Trophoblast cell (in vitro differentiated cells and primary cell): ENCODE data around the gene ACTR1A.
A peak's percentile ranks its signal among the peaks of the same experiment; 100 is the strongest.

Experiments used
- DNase-seq, 2 donors: peaks; one replicate each; pipeline ENCODE4 v3.0.0-alpha.2; 2016
- H2AFZ ChIP-seq: 2 replicates; pipeline ENCODE4 v1.6.1; 2013; ENCODE audit warnings: low read length, moderate library complexity, mild to moderate bottlenecking; ENCODE audit not compliant: insufficient read depth, poor library complexity
- H2AK5ac ChIP-seq: 2 replicates; pipeline ENCODE4 v1.6.1; 2013; ENCODE audit warnings: mild to moderate bottlenecking, low read length
- H2BK120ac ChIP-seq: 2 replicates; pipeline ENCODE4 v1.6.1; 2013; ENCODE audit warnings: low read length, mild to moderate bottlenecking, moderate library complexity; ENCODE audit not compliant: insufficient read depth, poor library complexity
- H2BK12ac ChIP-seq: 2 replicates; pipeline ENCODE4 v1.6.1; 2013; ENCODE audit warnings: mild to moderate bottlenecking, low read length, moderate library complexity
- H2BK5ac ChIP-seq: 2 replicates; pipeline ENCODE4 v1.6.1; 2013; ENCODE audit warnings: low read length, low read depth, moderate library complexity, mild to moderate bottlenecking; ENCODE audit not compliant: poor library complexity
- H3K14ac ChIP-seq: 2 replicates; pipeline ENCODE4 v1.6.1; 2013; ENCODE audit warnings: mild to moderate bottlenecking, low read length
- H3K18ac ChIP-seq: 2 replicates; pipeline ENCODE4 v1.6.1; 2013; ENCODE audit warnings: mild to moderate bottlenecking, low read length
- H3K23ac ChIP-seq: 2 replicates; pipeline ENCODE4 v1.6.1; 2013; ENCODE audit warnings: low read length
- H3K27ac ChIP-seq: 2 replicates; pipeline ENCODE4 v1.5.1; 2013; ENCODE audit warnings: low read depth, mild to moderate bottlenecking, inconsistent platforms, low read length, moderate library complexity
- H3K27me3 ChIP-seq: 2 replicates; pipeline ENCODE4 v1.6.1; 2013; ENCODE audit warnings: inconsistent platforms, mild to moderate bottlenecking, low read length, moderate library complexity; ENCODE audit not compliant: insufficient read depth
- H3K36me3 ChIP-seq, 2 experiments: 1 replicate in 1 of 2; 2 replicates in 1 of 2; pipeline ENCODE4 v1.6.1; 2013; ENCODE audit warnings: low read length in 2 of 2, mild to moderate bottlenecking in 2 of 2, moderate library complexity in 1 of 2; ENCODE audit not compliant: insufficient read depth in 2 of 2, control insufficient read depth in 1 of 2
- H3K4ac ChIP-seq: 2 replicates; pipeline ENCODE4 v1.6.1; 2013; ENCODE audit warnings: low read depth, mild to moderate bottlenecking, low read length, moderate library complexity
- H3K4me1 ChIP-seq, 2 experiments: 1 replicate in 1 of 2; 2 replicates in 1 of 2; pipeline ENCODE4 v1.6.1; 2013; ENCODE audit warnings: low read length in 2 of 2, mild to moderate bottlenecking in 2 of 2, moderate library complexity in 1 of 2; ENCODE audit not compliant: insufficient read depth in 2 of 2, control insufficient read depth in 1 of 2
- H3K4me2 ChIP-seq: 2 replicates; pipeline ENCODE4 v1.6.1; 2013; ENCODE audit warnings: inconsistent platforms, mild to moderate bottlenecking, low read length, moderate library complexity
- H3K4me3 ChIP-seq: 2 replicates; pipeline ENCODE4 v1.5.1; 2013; ENCODE audit warnings: mild to moderate bottlenecking, low read depth, low read length, inconsistent platforms
- H3K79me1 ChIP-seq: one replicate; pipeline ENCODE4 v1.6.1; 2013; ENCODE audit warnings: low read length
- H3K79me2 ChIP-seq: 2 replicates; pipeline ENCODE4 v1.6.1; 2013; ENCODE audit warnings: low read length, mild to moderate bottlenecking; ENCODE audit not compliant: control insufficient read depth, insufficient read depth, poor library complexity
- H3K9ac ChIP-seq: 2 replicates; pipeline ENCODE4 v1.6.1; 2013; ENCODE audit warnings: mild to moderate bottlenecking, low read length
- H3K9me3 ChIP-seq: 2 replicates; pipeline ENCODE4 v1.6.1; 2013; ENCODE audit warnings: low read depth, mild to moderate bottlenecking, control low read depth, inconsistent platforms, low read length; ENCODE audit not compliant: insufficient read depth
- H4K12ac ChIP-seq: 2 replicates; pipeline ENCODE4 v1.6.1; 2013; ENCODE audit warnings: low read depth, mild to moderate bottlenecking, low read length, moderate library complexity
- H4K8ac ChIP-seq: 2 replicates; pipeline ENCODE4 v1.6.1; 2013; ENCODE audit warnings: low read depth, mild to moderate bottlenecking, low read length, moderate library complexity
- H4K91ac ChIP-seq: one replicate; pipeline ENCODE4 v1.6.1; 2013; ENCODE audit warnings: low read depth, mild to moderate bottlenecking, low read length, moderate library complexity
- WGBS: extraction: QIAGEN DNeasy Blood & Tissue Kit; methylation state at CpG from one replicate; pipeline ENCODE4 v1.1.7; 2013; ENCODE audit warnings: missing lambda C conversion rate; ENCODE audit not compliant: insufficient read length, insufficient coverage; ENCODE audit errors: extremely low coverage; 5-methylcytosine and 5-hydroxymethylcytosine counted together

Gene ACTR1A

GRCh38 chr10:102453502-102453901, 49.0 kb downstream of the ACTR1A start:
- H3K23ac ChIP-seq: no peak overlapping the region
- peaks cover 9 to 16% of the 10 kb centered on the region in 2 experiments for H3K4me1 ChIP-seq
- H2BK12ac ChIP-seq: no peak overlapping the region
- H2BK5ac ChIP-seq: peak overlapping the region; percentile 32
- no peak overlapping the region for H3K4me3 ChIP-seq
- peak overlapping the region; percentile 23 for H3K27ac ChIP-seq
- no peak overlapping the region for H4K91ac ChIP-seq
- H3K79me2 ChIP-seq: peaks cover 11% of the 10 kb centered on the region
- peaks cover 5 to 6% of the 10 kb centered on the region in 2 experiments for H3K36me3 ChIP-seq
- no peak overlapping the region for H3K4ac ChIP-seq
- peak; percentile 60 to 71 for DNase-seq
- no peak overlapping the region for H3K9ac ChIP-seq
- H3K79me1 ChIP-seq: peaks cover 26% of the 10 kb centered on the region
- no peak overlapping the region for H2AK5ac ChIP-seq
- no peak overlapping the region for H4K8ac ChIP-seq
- no peaks in the 10 kb centered on the region for H3K27me3 ChIP-seq
- no peak overlapping the region for H3K4me2 ChIP-seq
- no peak overlapping the region for H4K12ac ChIP-seq
- H3K14ac ChIP-seq: no peak overlapping the region
- no peak overlapping the region for H2BK120ac ChIP-seq
- H3K9me3 ChIP-seq: no peaks in the 10 kb centered on the region
- no peak overlapping the region for H3K18ac ChIP-seq
- H2AFZ ChIP-seq: no peak overlapping the region
- no CpG with 5 or more reads among the region's 5 CpGs for WGBS

- no peak overlapping the region for H2AK5ac ChIP-seq
- no CpG with 5 or more reads among the region's 3 CpGs for WGBS
- no peak overlapping the region for H2BK120ac ChIP-seq
Measured at GRCh38 chr10:102452672-102453340, 49.7 kb downstream of the ACTR1A start.

GRCh38 chr10:102451105-102451969, 51.2 kb downstream of the ACTR1A start, which contains the start of gene C10orf95:
Gene C10orf95 (minus strand): TSS chr10:102451543. CDS start chr10:102451093, 450 bp downstream.
- Histone ChIP-seq H3K36me3 (peaks cover 5 to 6% of the 10 kb centered on the region in 2 experiments), H4K91ac (peak within 1 kb of the TSS; percentile 88), H2BK5ac (peak within 1 kb of the TSS; percentile 43), H3K14ac (peak within 1 kb of the TSS; percentile 89), H3K4me1 (peaks cover 9 to 16% of the 10 kb centered on the region in 2 experiments), H3K79me1 (peaks cover 26% of the 10 kb centered on the region), H4K12ac (peak within 1 kb of the TSS; percentile 93), H3K27me3 (no peaks in the 10 kb centered on the region), H3K9me3 (no peaks in the 10 kb centered on the region), H3K18ac (peak within 1 kb of the TSS; percentile 87), H2BK12ac (no peak within 1 kb of the TSS), H2AFZ (peak within 1 kb of the TSS; percentile 61), H3K4me3 (peak within 1 kb of the TSS; percentile 79), H3K4ac (peak within 1 kb of the TSS; percentile 89), H3K27ac (peak within 1 kb of the TSS; percentile 60), H2BK120ac (peak within 1 kb of the TSS; percentile 79), H2AK5ac (peak within 1 kb of the TSS; percentile 1), H3K4me2 (peak within 1 kb of the TSS; percentile 93), H3K79me2 (peaks cover 11% of the 10 kb centered on the region), H4K8ac (peak within 1 kb of the TSS; percentile 88), H3K23ac (no peak within 1 kb of the TSS), H3K9ac (peak within 1 kb of the TSS; percentile 92)
- WGBS: no CpG with 5 or more reads among the region's 28 CpGs
- peak; percentile 65 to 74 for DNase-seq

More at GRCh38 chr10:102452672-102453340, 49.7 kb downstream of the ACTR1A start:
- no peak overlapping the region for H4K12ac ChIP-seq
- no peak overlapping the region for H3K4ac ChIP-seq
- H4K8ac ChIP-seq: no peak overlapping the region
- H3K4me1 ChIP-seq: peaks cover 9 to 16% of the 10 kb centered on the region in 2 experiments
- peaks cover 26% of the 10 kb centered on the region for H3K79me1 ChIP-seq
- H2AFZ ChIP-seq: no peak overlapping the region
- no peak overlapping the region for H3K18ac ChIP-seq
- H3K23ac ChIP-seq: no peak overlapping the region
- peak overlapping the region; percentile 2 for H4K91ac ChIP-seq
- no peak overlapping the region for H2BK12ac ChIP-seq
- no peak overlapping the region for H3K4me2 ChIP-seq
- no peak overlapping the region for H2BK5ac ChIP-seq
- no peaks in the 10 kb centered on the region for H3K27me3 ChIP-seq
- H3K14ac ChIP-seq: no peak overlapping the region
- no peaks in the 10 kb centered on the region for H3K9me3 ChIP-seq
- no peak overlapping the region for H3K4me3 ChIP-seq
- peak; percentile 83 to 86 for DNase-seq
- peak overlapping the region; percentile 58 for H3K27ac ChIP-seq
- no peak overlapping the region for H3K9ac ChIP-seq
- peaks cover 5 to 6% of the 10 kb centered on the region in 2 experiments for H3K36me3 ChIP-seq
- peaks cover 11% of the 10 kb centered on the region for H3K79me2 ChIP-seq

- H3K23ac ChIP-seq: no peak overlapping the region
- peak overlapping the region; percentile 60 for H3K27ac ChIP-seq
- peak overlapping the region; percentile 70 for H2BK5ac ChIP-seq
- H3K4me1 ChIP-seq: peaks cover 7 to 16% of the 10 kb centered on the region in 2 experiments
- peak; percentile 88 to 91 for DNase-seq
- peak overlapping the region; percentile 61 for H2AFZ ChIP-seq
- H4K12ac ChIP-seq: peak overlapping the region; percentile 93
- peak overlapping the region; percentile 79 for H3K4me3 ChIP-seq
- WGBS: no CpG with 5 or more reads among the region's 104 CpGs
- H3K18ac ChIP-seq: peak overlapping the region; percentile 87
- peak overlapping the region; percentile 88 for H4K8ac ChIP-seq
- H3K36me3 ChIP-seq: peaks cover 4 to 5% of the 10 kb centered on the region in 2 experiments
- peaks cover 24% of the 10 kb centered on the region for H3K79me1 ChIP-seq
- peak overlapping the region; percentile 92 for H3K9ac ChIP-seq
- no peak overlapping the region for H2BK12ac ChIP-seq
- peak overlapping the region; percentile 89 for H3K4ac ChIP-seq
- peak overlapping the region; percentile 16 for H2AK5ac ChIP-seq
- peak overlapping the region; percentile 79 for H2BK120ac ChIP-seq
- H3K9me3 ChIP-seq: no peaks in the 10 kb centered on the region
- peak overlapping the region; percentile 93 for H3K4me2 ChIP-seq
- peaks cover 11% of the 10 kb centered on the region for H3K79me2 ChIP-seq
- H4K91ac ChIP-seq: peak overlapping the region; percentile 88
- peak overlapping the region; percentile 89 for H3K14ac ChIP-seq
- H3K27me3 ChIP-seq: no peaks in the 10 kb centered on the region
Measured at GRCh38 chr10:102450374-102451104, 52.0 kb downstream of the ACTR1A start.
